Central memory CD4-positive, alpha-beta T cell (primary cell): ENCODE data around the gene NTSR1.

Experiments
- DNase-seq: peaks from one replicate; pipeline ENCODE4 v3.0.0; 2022
- total RNA-seq, 3 experiments: gene quantifications; one replicate each; lab custom pipeline; 2026; lab: John Stamatoyannopoulos, UW

The NTSR1 gene
- 0 to 0.05 (median 0) reads per million in 3 experiments for total RNA-seq

DNA sequence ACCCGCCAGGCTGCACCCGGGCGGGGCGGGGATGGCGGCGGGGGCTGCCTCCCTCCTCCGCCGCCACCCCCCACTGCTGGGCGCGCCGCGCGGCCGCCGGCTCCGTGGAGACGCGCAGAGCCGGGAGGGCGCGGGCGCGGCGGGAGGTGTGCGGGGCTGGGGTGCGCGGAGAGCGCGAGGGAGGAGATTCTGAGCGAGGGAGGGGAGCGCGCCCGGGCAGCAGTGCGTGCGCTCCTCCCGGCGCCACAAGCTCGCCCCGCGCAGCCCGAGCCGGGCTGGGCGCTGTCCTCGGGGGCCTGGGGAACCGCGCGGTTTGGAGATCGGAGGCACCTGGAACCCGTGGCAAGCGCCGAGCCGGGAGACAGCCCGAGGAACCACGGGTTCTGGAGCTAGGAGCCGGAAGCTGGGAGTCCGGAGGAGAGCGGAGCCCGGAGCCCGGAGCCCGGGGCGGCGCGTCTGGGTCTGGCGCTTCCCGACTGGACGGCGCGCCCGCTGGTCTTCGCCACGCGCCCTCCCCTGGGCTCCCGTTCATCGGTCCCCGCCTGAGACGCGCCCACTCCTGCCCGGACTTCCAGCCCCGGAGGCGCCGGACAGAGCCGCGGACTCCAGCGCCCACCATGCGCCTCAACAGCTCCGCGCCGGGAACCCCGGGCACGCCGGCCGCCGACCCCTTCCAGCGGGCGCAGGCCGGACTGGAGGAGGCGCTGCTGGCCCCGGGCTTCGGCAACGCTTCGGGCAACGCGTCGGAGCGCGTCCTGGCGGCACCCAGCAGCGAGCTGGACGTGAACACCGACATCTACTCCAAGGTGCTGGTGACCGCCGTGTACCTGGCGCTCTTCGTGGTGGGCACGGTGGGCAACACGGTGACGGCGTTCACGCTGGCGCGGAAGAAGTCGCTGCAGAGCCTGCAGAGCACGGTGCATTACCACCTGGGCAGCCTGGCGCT lies at the start of gene NTSR1:
Gene NTSR1, plus strand, starts transcription at position 246 of the 946 bp plus-strand sequence. Its CDS starts 372 bp downstream, at position 618.
- DNase-seq: no peak

DNA sequence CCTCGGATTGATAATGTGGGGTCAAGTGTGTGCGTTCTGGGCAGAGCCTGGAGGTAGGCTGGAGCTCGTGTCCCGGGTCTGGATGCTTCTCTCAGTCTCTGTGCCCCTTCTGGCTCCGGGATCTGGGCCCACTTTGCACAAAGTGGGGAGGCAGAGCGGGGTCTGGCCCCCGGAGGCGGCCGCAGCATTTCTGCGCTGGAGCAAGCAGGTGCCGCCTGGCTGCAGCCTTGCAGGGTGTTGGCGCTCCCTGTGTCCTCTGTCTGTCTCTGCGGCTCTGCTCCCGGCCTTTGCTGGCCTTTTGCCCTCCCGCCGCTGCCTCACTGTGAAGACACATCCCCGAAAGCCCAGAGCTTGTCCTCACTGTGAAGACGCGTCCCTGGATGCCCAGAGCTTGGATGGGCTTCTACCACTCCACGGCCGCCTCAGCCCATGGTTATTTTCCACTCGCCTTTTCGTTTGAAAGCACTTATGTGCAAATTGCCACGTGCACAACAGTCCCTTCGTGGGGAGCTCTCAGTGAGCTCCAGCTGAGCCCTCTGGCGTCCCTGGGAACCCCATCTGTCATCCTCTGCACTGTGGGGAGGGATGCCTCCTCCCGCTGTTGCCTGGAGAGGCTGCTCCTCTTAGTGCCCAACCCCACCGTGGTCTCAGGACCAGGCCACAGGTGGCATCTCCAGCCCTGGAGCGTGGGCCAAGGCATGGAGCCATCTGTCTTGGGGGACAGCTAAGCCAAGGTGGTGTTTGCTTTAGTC lies 49.0 kb upstream of the NTSR1 start:
- no peak for DNase-seq

GRCh38 chr20:62660240-62660615 lies 48.4 kb upstream of the NTSR1 start:
- DNase-seq: no peak

- DNase-seq: no peak
Observed at GRCh38 chr20:62660768-62661167, 47.9 kb upstream of the NTSR1 start.

DNA sequence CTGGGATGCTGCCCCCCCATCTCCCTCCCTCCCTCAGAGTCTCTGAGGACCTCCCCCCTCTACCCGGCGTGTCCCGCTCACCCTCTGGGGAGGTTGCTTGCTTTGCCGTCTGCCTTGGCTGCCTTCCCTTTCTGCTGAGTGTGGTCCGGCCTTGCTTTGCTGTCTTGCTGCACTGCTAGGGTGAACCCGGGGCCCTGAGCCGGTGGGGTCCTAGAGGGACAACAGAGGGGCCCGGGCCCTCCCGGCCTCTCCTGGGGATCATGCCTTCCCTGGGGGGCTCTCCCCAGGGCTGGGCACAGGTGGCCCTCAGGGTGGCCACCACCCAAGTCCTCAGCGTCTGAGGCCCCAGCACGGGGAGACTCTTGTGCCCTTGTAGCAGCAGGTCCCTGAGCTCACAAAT lies 47.0 kb upstream of the NTSR1 start:
- DNase-seq: no peak

GRCh38 chr20:62662422-62662821 lies 46.2 kb upstream of the NTSR1 start:
- no peak for DNase-seq

- no peak for DNase-seq
Observed at GRCh38 chr20:62663145-62664018, 45.3 kb upstream of the NTSR1 start.

- no peak for DNase-seq
Observed at GRCh38 chr20:62664019-62664971, 44.3 kb upstream of the NTSR1 start.

DNA sequence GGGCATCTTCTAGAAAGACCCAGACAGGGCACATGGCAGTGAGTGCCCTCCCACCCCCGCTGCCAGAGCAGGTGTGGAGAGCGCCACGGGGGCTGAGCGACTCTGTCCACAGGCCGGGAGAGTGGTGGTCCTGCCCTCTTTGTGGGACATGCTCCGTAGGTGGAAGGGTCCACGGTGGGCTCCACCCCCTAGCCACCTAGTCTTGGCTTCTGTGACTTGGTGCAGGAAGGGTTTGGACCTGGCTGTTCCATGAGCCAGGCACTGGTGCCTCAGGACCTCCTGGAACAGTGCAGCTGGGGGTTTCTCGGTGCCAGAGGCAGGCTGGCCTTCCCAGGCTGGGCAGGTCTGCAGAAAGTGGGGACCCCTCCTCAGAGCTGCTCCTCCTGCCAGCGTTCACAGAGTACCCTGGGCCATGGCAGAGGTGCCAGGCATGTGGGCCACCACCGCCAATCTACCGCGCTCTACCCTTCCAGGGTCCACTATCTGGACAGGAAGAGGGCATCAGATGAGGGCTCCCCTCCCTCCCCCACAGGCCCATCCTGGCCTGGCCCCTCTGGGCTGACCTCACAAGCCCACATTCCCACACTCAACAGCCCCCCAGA lies 43.4 kb upstream of the NTSR1 start:
- DNase-seq: no peak

GRCh38 chr20:62665826-62666735 lies 42.6 kb upstream of the NTSR1 start:
- no peak for DNase-seq

GRCh38 chr20:62666736-62667529 lies 41.7 kb upstream of the NTSR1 start:
- DNase-seq: no peak

GRCh38 chr20:62667530-62668440 lies 40.9 kb upstream of the NTSR1 start:
- no peak for DNase-seq

- DNase-seq: peak; percentile 35
Observed at GRCh38 chr20:62668441-62669027, 40.1 kb upstream of the NTSR1 start.

DNA sequence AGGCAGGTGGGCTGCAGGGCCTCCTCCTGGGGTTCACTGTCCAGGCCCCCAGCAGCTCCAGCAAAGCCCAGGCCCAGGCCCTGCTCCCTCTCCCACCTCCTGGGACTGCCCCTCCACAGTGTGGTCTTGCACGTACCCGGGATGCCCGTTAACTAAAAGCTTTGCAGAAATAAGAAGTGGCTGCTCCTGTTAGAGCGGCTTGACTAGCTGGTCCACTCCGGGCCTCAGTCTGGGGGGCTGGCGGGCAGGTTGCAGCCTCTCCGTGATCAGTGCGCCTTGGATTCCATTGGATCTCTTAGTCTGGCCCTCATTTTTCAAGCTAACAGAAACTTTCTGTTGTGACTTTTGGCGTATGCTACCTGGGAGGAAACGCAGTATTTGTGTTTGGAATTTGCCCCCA lies 39.4 kb upstream of the NTSR1 start:
- no peak for DNase-seq

DNA sequence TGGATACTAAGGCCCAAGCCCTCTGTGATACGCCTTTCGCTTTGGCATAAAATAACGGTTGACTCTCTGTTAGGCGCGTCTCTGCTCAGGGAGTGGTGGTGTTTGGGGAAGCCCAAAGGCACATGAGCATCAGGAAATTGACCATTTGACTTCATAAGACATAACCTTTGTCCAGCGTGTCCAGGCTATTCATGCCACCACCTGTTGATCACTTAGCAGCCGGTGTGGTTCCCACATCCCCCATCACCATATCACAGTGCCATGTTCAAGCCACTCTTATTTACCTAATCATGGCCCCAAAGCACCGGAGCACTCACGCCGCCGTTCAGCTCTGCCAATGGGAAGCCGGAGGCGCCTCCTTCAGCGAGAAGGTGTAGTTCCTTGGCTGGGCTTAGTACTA lies 38.5 kb upstream of the NTSR1 start:
- no peak for DNase-seq

DNA sequence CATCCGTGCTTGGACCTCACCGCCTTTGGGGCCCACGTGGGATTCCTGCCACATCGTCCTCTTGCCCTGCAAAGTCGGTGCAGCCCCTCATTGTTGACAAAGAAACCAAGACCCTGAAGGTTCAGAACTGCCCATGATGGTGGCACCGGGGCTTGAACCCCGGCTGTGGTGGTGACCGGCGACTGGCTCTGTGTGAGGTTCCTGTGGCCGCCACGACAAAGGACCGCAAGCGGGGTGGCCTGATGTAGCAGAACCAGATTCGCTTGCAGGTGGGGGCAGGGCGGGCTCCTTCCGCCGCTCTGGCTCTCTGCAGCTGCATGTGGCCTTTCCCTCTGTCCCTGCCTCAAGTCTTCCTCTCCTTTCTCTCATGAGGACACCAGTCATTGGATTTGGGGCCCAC lies 37.6 kb upstream of the NTSR1 start:
- DNase-seq: no peak

DNA sequence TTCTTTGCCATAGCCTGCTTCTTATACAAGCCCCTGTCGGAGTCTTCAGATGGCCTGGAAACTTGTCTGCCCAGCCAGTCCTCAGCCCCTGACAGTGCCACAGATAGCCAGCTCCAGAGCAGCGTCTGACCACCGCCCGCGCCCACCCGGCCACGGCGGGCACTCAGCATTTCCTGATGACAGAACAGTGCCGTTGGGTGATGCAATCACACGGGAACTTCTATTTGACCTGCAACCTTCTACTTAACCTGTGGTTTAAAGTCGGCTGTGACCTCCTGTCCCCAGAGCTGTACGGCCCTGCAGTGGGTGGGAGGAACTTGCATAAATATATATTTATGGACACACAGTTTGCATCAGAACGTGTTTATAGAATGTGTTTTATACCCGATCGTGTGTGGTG lies 36.9 kb upstream of the NTSR1 start:
- DNase-seq: no peak

GRCh38 chr20:62674370-62674769 lies 34.3 kb upstream of the NTSR1 start:
- no peak for DNase-seq
